ENCODE results near the gene RNF26. TPM values are rescaled to one million over a fixed set of nuclear protein-coding genes. Genes with fewer than 3 reads are reported as not detected.

RNF26 gene
- total RNA-seq, 2 donors from 2014 or later = 51.8 to 76.3 TPM

GRCh38 chr11:119378851-119379465, 44.6 kb downstream of the RNF26 start:
- peaks cover 56% of the 10 kb centered on the region for H3K4me1 Mint-ChIP-seq
- 20 to 22% methylated on average over 6 to 10 of the region's 10 CpGs for WGBS, 2 experiments (ENCODE audit: insufficient coverage in 1 of 2, insufficient read length in 1 of 2)
- TF ChIP-seq CTCF (conservative IDR thresholded peaks at IDR 0.05) = no peak
- H3K36me3 Mint-ChIP-seq (ENCODE audit: low read depth) = no peaks in the 10 kb centered on the region
- H3K27me3 Mint-ChIP-seq (ENCODE audit: insufficient read depth) = no peaks in the 10 kb centered on the region
- Histone ChIP-seq H3K4me3 (ENCODE audit: low read length) (peak overlapping the region; percentile 93), H3K9me3 (ENCODE audit: control insufficient read depth, low read length) (no peaks in the 10 kb centered on the region), H3K9ac (ENCODE audit: extremely low read depth, low read length, poor library complexity, severe bottlenecking) (peak overlapping the region; percentile 86), H3K4me1 (ENCODE audit: control insufficient read depth, insufficient read depth, low read length) (peaks cover 45% of the 10 kb centered on the region), H3K27ac (ENCODE audit: low read depth, low read length) (peak overlapping the region; percentile 36), H3K36me3 (ENCODE audit: control insufficient read depth, insufficient read depth, low read length) (peaks cover 5% of the 10 kb centered on the region), H3K27me3 (ENCODE audit: control insufficient read depth, insufficient read depth, low read length, poor library complexity, severe bottlenecking) (no peaks in the 10 kb centered on the region)
- peak overlapping the region; percentile 93 for H3K27ac Mint-ChIP-seq
- peak; percentile 82 for DNase-seq
- H3K9me3 Mint-ChIP-seq = no peaks in the 10 kb centered on the region
- H3K4me3 Mint-ChIP-seq = peak overlapping the region; percentile 56

GRCh38 chr11:119380160-119380826, 46.0 kb downstream of the RNF26 start:
- Histone ChIP-seq H3K9ac (ENCODE audit: extremely low read depth, low read length, poor library complexity, severe bottlenecking) (peak overlapping the region; percentile 73), H3K36me3 (ENCODE audit: control insufficient read depth, insufficient read depth, low read length) (peaks cover 5% of the 10 kb centered on the region), H3K27ac (ENCODE audit: low read depth, low read length) (no peak overlapping the region), H3K27me3 (ENCODE audit: control insufficient read depth, insufficient read depth, low read length, poor library complexity, severe bottlenecking) (no peaks in the 10 kb centered on the region), H3K4me3 (ENCODE audit: low read length) (peak overlapping the region; percentile 83), H3K9me3 (ENCODE audit: control insufficient read depth, low read length) (no peaks in the 10 kb centered on the region), H3K4me1 (ENCODE audit: control insufficient read depth, insufficient read depth, low read length) (peaks cover 38% of the 10 kb centered on the region)
- peaks cover 44% of the 10 kb centered on the region for H3K4me1 Mint-ChIP-seq
- H3K36me3 Mint-ChIP-seq (ENCODE audit: low read depth) = no peaks in the 10 kb centered on the region
- no peak for DNase-seq
- H3K27me3 Mint-ChIP-seq (ENCODE audit: insufficient read depth) = no peaks in the 10 kb centered on the region
- no peak for TF ChIP-seq CTCF (conservative IDR thresholded peaks at IDR 0.05)
- H3K9me3 Mint-ChIP-seq = no peaks in the 10 kb centered on the region
- no peak overlapping the region for H3K4me3 Mint-ChIP-seq
- WGBS, 2 experiments (ENCODE audit: insufficient coverage in 1 of 2, insufficient read length in 1 of 2) = 79 to 81% methylated on average over 10 to 13 of the region's 13 CpGs
- H3K27ac Mint-ChIP-seq = peak overlapping the region; percentile 24

- Histone ChIP-seq H3K9ac (ENCODE audit: extremely low read depth, low read length, poor library complexity, severe bottlenecking) (peak overlapping the region; percentile 73), H3K27me3 (ENCODE audit: control insufficient read depth, insufficient read depth, low read length, poor library complexity, severe bottlenecking) (no peaks in the 10 kb centered on the region), H3K4me1 (ENCODE audit: control insufficient read depth, insufficient read depth, low read length) (peaks cover 33% of the 10 kb centered on the region), H3K4me3 (ENCODE audit: low read length) (peak overlapping the region; percentile 83), H3K36me3 (ENCODE audit: control insufficient read depth, insufficient read depth, low read length) (peaks cover 5% of the 10 kb centered on the region), H3K27ac (ENCODE audit: low read depth, low read length) (no peak overlapping the region), H3K9me3 (ENCODE audit: control insufficient read depth, low read length) (no peaks in the 10 kb centered on the region)
- TF ChIP-seq CTCF (conservative IDR thresholded peaks at IDR 0.05) = no peak
- Mint-ChIP-seq H3K27ac (peak overlapping the region; percentile 24), H3K4me3 (no peak overlapping the region), H3K9me3 (no peaks in the 10 kb centered on the region), H3K27me3 (ENCODE audit: insufficient read depth) (no peaks in the 10 kb centered on the region), H3K36me3 (ENCODE audit: low read depth) (no peaks in the 10 kb centered on the region), H3K4me1 (peaks cover 39% of the 10 kb centered on the region)
- DNase-seq = peak; percentile 80
- WGBS, 2 experiments (ENCODE audit: insufficient coverage in 1 of 2, insufficient read length in 1 of 2) = 1% methylated on average over 10 of the region's 10 CpGs; no CpG with 5 or more reads in 1 of the 2 experiments
Observed at GRCh38 chr11:119380827-119381180, 46.5 kb downstream of the RNF26 start.
